C4-2B (cell line): ENCODE measurements around the gene TOP3B.

Source experiments
- CTCF ChIP-seq: fragments of 450-650 bp; conservative IDR thresholded peaks from 2 replicates; pipeline ENCODE4 v1.5.1; 2017; ENCODE audit warnings: mild to moderate bottlenecking
- ZFX ChIP-seq: fragments of 450-650 bp; IDR thresholded peaks from 2 replicates; pipeline ENCODE4 v1.6.1; 2017

DNA sequence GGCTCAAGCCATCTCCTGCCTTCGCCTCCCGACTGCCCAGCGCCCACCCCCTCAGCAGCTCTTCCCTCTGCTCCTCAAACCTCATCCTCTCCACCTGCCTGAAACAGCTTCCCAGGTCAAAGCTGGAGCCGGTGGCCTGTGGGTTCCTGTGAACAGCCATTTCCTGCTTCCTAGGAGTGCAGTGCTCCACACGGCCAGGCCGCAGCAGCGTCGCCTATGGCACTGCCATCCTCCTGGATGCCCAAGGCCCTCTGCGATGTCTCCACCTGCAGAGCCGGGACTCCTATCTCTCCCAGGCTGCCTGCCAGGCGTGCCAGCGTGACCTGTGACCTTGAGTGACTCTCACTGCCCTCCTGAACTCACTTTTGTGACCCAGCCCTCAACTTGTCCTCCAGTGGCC is 54.5 kb downstream of the TOP3B start:
- TF ChIP-seq CTCF (no peak), ZFX (no peak)
